Thyroid gland (tissue), 4 donors: ENCODE data around the gene AP1S1.

Source experiments
- CTCF ChIP-seq, 6 experiments: fragments of 200-600 bp in 3 of 6; fragments of 450-650 bp in 3 of 6; sonication (generic) in 3 of 6; IDR thresholded peaks; one replicate each; pipeline ENCODE4 v1.5.1; 2016 to 2019; ENCODE audit warnings: antibody characterized with exemption in 6 of 6, mild to moderate bottlenecking in 2 of 6, inconsistent platforms in 1 of 6, moderate library complexity in 1 of 6
- POLR2A ChIP-seq, 2 donors: fragments of 450-650 bp; IDR thresholded peaks; one replicate each; pipeline ENCODE4 v1.6.1; 2017; ENCODE audit warnings: antibody characterized with exemption in 2 of 2, mild to moderate bottlenecking in 2 of 2, moderate library complexity in 1 of 2

DNA sequence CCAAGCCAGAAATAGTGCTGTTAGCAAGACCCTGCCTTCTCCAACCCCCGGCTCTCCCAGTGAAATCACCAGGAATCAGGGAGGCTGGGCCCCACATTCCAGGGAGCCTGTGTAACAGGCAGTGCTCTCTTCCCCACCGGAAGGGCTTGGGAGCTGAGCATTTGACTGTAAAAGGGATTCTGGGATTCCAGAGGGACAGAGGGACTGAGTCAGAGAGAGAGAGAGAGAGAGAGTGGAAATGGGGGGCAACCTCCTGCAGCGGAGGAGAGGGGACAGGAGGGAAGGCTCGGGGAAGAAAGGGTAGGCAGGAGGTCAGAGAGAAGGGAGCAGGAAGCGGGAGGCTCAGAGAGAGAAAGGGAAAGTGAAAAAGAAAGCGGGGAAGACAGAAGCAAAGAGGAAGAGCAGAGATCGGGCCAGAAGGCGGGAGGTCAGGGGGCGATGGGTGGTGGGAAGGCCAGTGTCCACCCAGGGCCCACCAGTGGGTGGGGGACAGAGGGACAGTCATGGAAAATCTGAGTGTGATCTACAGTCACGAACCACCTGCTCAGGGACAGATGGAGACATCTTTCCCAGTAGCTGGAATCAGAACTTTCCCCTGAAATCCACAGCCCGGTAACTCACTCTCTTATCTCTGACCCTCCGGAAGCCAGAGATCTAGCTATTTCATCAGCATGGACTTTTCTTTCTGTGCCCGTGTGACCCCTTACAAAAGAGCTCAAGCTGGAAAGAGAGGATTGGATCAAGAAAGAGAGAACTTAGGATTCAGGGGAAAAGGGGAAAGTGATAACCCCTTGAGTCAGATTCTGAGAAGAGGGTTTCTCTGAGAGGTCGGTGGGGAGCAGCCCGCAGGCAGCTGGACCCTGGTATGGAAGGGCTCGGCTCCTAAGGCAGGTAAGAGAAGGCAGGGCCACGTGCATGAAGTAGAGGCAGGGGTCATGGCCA, 32.0 kb upstream of the AP1S1 start:
- no peak for TF ChIP-seq CTCF (IDR thresholded peaks at IDR 0.05)
- TF ChIP-seq POLR2A (IDR thresholded peaks at IDR 0.05), result no peak
